Right ventricle myocardium superior (tissue), 1 donor: ENCODE data around the gene PDPK1. TPM values are rescaled to one million over a fixed set of nuclear protein-coding genes. Genes with fewer than 3 reads are reported as not detected.
"Not testable (repeated sequence)": the region's sequence is repeated elsewhere in the genome, so short reads cannot be mapped to it uniquely, and the experiment has no call there.

Experiments used
- ATAC-seq: fragments of 200-7000 bp; cut with Tn5 transposase; one replicate; pipeline ENCODE4 v1.9.1; 2020; ENCODE audit warnings: mild to moderate bottlenecking; ENCODE audit not compliant: poor library complexity
- DNase-seq: peaks from one replicate; pipeline ENCODE4 v3.0.0-alpha.2; 2020
- intact Hi-C: fragments of 100-400 bp; cut with DNase I; formaldehyde crosslinking; loops from one replicate; pipeline ENCODE4 v1.11.2; 2022
- total RNA-seq: library from RNA; stranded (reverse); fragmentation: NEBNext Ultra II Directional; extraction: Animal tissue kit (Norgen Biotek cat#: 25700); gene quantifications from one replicate; pipeline ENCODE4 v1.2.1, GENCODE V29; 2021
- donor health status: DM: no; HTN: yes; CAD: no; lungs with severe emphysema.

PDPK1 gene
- total RNA-seq, 1 donor from 2014 or later = 38.5 TPM

DNA sequence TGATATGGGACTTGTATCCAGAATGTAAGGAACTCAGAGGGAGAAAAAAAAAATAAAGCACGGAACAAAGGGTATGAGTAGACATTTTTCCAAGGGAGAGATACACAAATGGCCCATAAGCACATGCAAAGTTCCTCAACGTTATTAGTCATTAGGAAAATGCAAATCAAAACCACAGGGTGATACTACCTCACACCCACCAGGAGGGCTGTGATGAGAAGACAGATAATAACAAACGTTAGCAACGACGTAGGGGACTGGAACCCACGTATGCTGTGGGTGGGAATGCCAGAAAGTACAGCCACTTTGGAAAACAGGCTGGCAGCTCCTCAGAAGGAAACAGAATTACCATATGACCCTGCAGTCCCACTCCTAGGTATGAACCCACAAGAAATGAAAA, 34.9 kb downstream of the PDPK1 start:
- DNase-seq, ATAC-seq, intact Hi-C loops: not testable (repeated sequence)

GRCh38 chr16:2575839-2576238, 38.0 kb downstream of the PDPK1 start:
- DNase-seq, intact Hi-C loops, ATAC-seq: not testable (repeated sequence)

DNA sequence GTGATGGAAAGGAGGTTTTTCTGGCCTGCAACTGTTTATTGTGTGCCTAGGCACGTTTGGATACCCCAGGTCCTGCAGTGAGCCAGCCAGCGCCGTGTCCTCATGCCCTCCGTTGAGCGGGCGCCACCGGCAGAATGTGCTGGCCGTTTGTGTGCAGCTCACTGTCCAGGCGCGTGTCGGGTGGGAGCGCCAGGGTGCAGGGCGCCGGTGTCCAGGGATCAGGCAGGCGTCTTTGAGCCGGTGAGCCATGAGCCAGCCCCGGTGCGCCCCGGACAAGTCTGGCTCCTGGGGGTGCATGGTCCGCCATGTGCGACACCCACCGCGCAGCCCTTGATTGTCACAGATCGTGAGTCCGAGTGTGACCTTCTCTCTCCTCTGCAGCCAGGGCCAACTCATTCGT, 39.2 kb downstream of the PDPK1 start:
- ATAC-seq, intact Hi-C loops: not testable (repeated sequence)
- peak; percentile 26 for DNase-seq

- intact Hi-C loops, DNase-seq, ATAC-seq: not testable (repeated sequence)
Observed at GRCh38 chr16:2578905-2579304, 41.1 kb downstream of the PDPK1 start.

DNA sequence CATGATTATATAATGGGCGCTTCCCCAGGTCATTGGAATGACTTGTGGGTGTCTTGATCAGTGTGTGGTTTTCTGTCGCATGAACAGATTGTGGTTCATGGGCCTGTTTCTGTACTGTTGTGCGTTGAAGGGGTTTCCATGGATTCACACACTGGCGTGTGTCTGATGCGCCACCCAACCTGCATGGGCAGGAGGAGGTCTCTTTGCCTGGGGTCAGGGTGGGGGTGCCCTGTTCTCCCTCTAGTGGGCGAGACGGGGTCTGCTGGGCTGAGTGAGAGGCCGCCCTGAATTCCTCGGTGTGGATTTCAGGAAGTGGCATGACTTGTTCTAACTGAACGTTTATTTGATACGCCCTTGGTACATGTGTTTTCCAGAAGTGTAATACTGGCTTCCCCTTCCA, 42.3 kb downstream of the PDPK1 start:
- DNase-seq = peak; percentile 27
- intact Hi-C loops, ATAC-seq: not testable (repeated sequence)

GRCh38 chr16:2580818-2581217, 43.0 kb downstream of the PDPK1 start:
- intact Hi-C loops, DNase-seq: not testable (repeated sequence)
- ATAC-seq = peak; percentile 48

DNA sequence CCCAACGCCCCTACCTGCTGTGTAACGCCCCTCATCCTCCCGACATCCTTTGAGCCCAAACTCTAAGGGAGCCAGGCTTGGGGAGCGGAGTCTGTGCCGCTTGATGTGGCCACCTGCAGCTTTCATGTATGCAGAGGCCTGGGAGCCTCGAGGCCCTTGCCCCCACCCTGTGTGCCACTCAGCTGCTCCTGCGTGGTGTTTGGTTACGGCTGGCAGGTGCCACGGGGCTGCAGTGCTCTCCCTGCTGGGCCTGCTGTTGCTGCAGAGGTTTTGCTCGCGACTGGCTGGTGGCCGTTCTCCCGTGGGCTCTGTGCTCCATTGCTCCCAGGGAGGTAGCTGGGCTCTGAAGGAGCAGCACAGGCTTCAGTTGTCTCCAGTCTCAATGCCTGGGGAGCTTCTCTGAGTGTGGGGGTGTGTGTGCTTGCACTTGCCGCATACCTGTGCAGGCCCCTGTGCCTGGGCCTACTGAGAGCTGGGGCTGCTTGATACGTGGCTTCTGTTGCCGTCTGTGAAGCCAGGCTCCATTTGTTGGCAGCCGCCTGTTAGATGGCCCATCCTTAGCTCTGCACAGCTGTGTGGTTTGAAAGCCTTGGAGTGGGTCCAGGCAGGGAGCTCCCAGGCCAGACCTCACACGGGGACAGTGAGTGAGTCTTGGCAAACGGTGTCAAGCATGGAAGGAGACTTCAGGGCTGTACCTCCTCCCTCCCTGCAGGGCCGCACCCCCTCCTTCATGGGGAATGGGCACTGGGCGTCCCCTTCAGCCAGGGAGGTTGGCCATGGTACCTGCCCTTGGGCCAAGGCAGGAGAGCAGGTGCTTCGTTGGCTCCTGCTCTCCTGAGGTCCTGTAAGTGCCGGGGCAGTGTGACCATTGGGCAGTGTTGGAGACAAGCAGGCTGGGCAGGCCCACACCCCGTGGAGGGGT, 47.2 kb downstream of the PDPK1 start:
- intact Hi-C loops = no loop called here
- ATAC-seq (peak; percentile 86), DNase-seq (peak; percentile 69)

DNA sequence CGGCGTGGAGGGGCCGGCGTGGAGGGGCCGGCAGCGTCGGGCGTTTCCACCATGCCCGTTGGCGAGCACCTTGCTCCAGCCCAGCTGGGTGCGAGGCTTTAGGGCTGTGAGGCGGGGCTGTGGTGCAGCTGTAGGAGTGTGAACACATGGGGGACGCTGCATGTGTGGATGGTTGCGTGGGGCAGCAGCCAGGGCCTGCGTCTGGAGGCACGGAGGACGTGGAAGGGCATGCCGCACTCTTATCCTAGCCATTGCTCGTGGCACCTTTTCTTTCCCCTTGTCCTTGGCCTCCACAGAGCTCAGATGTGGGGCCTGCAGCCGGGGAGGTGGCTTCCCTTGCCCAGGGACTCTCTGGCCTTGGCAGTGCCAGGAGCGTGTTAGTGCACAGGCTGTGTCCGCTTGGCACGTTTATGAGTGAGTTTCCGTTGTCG, 47.8 kb downstream of the PDPK1 start:
- intact Hi-C loops = no loop called here
- ATAC-seq (peak; percentile 63), DNase-seq (peak; percentile 35)

DNA sequence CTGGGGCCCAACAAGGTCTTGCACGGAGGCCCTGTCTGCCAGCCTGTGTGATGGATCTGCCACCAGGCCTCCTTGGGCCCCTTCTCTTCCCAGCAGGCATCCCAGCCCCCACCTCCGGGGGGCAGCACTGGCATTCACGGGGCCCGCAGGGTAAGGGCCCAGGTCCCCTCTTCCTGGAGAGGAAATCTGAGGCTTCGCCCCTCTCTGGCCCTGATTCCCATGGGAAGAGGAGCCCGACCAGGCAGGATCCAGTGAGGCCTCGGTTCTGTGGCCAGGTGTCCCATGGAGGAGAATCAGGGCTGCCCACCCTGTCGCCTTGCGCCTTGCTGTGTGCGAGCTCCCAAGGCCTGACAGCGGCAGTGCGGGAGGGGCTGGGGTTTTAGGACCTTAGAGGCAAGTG, 48.4 kb downstream of the PDPK1 start:
- DNase-seq = peak; percentile 38
- intact Hi-C loops = no loop called here
- no peak for ATAC-seq

- intact Hi-C loops = no loop called here
- ATAC-seq (no peak), DNase-seq (peak; percentile 30)
Observed at GRCh38 chr16:2586901-2587480, 49.2 kb downstream of the PDPK1 start.

DNA sequence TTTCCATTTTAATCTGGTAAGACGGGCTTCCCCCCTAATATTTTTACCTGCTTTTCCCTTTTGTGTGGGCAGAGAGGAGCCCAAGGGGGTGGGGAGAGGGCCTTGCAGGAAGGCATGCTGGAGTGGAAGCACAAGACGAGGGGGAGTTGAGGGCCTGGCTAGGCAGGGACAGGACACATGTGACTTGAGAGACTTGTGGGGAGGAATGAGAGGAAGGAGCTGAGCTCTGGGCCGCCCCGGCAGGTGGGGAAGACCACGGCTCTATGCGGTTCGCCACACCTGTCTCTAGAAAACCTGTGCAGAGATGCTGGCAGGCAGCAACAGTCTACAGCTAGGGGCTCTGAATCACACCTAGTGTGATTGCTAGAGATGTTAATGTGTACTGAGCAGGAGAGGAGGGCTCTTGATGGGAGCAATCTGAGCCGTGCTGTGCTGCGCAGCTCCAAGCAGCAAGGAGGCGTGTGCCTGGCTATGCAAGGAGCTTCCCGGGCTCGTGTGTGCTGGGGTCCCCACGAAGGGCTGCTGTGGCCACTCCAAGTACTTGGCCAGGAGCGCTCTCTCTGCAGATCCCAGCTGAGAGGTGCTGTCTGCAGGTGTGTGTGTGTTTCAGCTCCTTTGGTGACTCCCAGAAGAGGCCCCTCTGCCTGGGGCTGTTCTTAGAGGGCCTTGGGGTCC, 50.2 kb downstream of the PDPK1 start:
- intact Hi-C loops = no loop called here
- ATAC-seq = no peak
- DNase-seq = peak; percentile 21

- DNase-seq (no peak), ATAC-seq (no peak)
- intact Hi-C loops = no loop called here
Observed at GRCh38 chr16:2591476-2592240, 53.8 kb downstream of the PDPK1 start.

DNA sequence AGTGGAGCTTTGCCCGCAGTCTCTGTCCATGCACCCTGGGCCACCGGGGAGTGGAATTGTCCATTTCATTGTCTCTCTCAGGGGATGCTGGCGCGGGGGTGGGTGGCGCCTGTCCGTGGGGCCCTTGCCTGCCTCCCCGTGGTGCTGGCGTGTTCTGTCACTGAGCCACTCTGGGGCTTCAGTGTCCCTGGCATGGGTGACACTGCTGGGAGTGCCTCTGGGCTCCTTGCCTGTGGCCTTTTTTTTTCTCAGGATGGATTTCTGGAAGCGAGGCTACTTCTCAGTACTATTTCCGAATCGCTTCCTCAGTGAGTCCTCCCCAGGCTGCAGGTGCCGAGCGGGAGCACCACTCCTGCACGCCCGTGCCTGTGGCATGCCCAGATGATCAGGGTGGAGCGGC, 55.0 kb downstream of the PDPK1 start:
- ATAC-seq = peak; percentile 42
- intact Hi-C loops = no loop called here
- DNase-seq = no peak

- no peak for DNase-seq
- intact Hi-C loops = no loop called here
- ATAC-seq = no peak
Observed at GRCh38 chr16:2595393-2596205, 57.8 kb downstream of the PDPK1 start.

GRCh38 chr16:2596747-2597559, 59.1 kb downstream of the PDPK1 start:
- intact Hi-C loops = no loop called here
- no peak for ATAC-seq
- no peak for DNase-seq

GRCh38 chr16:2597560-2597902, 59.7 kb downstream of the PDPK1 start:
- no peak for ATAC-seq
- intact Hi-C loops = no loop called here
- no peak for DNase-seq

GRCh38 chr16:2598133-2598641, 60.4 kb downstream of the PDPK1 start:
- no peak for ATAC-seq
- intact Hi-C loops = no loop called here
- no peak for DNase-seq
